22Rv1 (cell line): Measurements from ENCODE around the gene ACAP2.

Source experiments
- H3K27ac ChIP-seq: fragments of 450-650 bp; 2 replicates; pipeline ENCODE4 v1.5.1; 2017
- CTCF ChIP-seq: fragments of 450-650 bp; IDR thresholded peaks from 2 replicates; pipeline ENCODE4 v1.5.1; 2017; ENCODE audit warnings: mild to moderate bottlenecking
- ZFX ChIP-seq: fragments of 450-650 bp; IDR thresholded peaks from 2 replicates; pipeline ENCODE4 v1.6.1; 2017; ENCODE audit warnings: antibody characterized with exemption, borderline replicate concordance

The ACAP2 gene

GRCh38 chr3:195269375-195270078 is 173.3 kb downstream of the ACAP2 start:
- no peak for TF ChIP-seq ZFX
- TF ChIP-seq CTCF = no peak
- H3K27ac ChIP-seq = no peak overlapping the region

GRCh38 chr3:195268576-195269309 is 174.1 kb downstream of the ACAP2 start:
- no peak overlapping the region for H3K27ac ChIP-seq
- no peak for TF ChIP-seq ZFX
- TF ChIP-seq CTCF = no peak

- TF ChIP-seq CTCF (no peak), ZFX (no peak)
- no peak overlapping the region for H3K27ac ChIP-seq
Measured at GRCh38 chr3:195267096-195267495, 175.7 kb downstream of the ACAP2 start.

GRCh38 chr3:195266428-195266827 is 176.4 kb downstream of the ACAP2 start:
- no peak overlapping the region for H3K27ac ChIP-seq
- TF ChIP-seq ZFX (no peak), CTCF (no peak)

GRCh38 chr3:195265363-195265976 is 177.3 kb downstream of the ACAP2 start:
- no peak overlapping the region for H3K27ac ChIP-seq
- TF ChIP-seq CTCF (no peak), ZFX (no peak)

- H3K27ac ChIP-seq = no peak overlapping the region
- TF ChIP-seq ZFX = no peak
- no peak for TF ChIP-seq CTCF
Measured at GRCh38 chr3:195263925-195264600, 178.8 kb downstream of the ACAP2 start.
